ENCODE results near the gene ITLN2. TPM values are rescaled to one million over a fixed set of nuclear protein-coding genes. Genes with fewer than 3 reads are reported as not detected.

The ITLN2 gene
- total and polyA plus RNA-seq, 2 of the 8 experiments (the other 6 are each of a cell fraction or from before 2014, with no cell fraction given), result 4.7 to 6.3 TPM

GRCh38 chr1:160904783-160905616 lies 49.6 kb downstream of the ITLN2 start (continued):
- TF ChIP-seq, protein P1, sequence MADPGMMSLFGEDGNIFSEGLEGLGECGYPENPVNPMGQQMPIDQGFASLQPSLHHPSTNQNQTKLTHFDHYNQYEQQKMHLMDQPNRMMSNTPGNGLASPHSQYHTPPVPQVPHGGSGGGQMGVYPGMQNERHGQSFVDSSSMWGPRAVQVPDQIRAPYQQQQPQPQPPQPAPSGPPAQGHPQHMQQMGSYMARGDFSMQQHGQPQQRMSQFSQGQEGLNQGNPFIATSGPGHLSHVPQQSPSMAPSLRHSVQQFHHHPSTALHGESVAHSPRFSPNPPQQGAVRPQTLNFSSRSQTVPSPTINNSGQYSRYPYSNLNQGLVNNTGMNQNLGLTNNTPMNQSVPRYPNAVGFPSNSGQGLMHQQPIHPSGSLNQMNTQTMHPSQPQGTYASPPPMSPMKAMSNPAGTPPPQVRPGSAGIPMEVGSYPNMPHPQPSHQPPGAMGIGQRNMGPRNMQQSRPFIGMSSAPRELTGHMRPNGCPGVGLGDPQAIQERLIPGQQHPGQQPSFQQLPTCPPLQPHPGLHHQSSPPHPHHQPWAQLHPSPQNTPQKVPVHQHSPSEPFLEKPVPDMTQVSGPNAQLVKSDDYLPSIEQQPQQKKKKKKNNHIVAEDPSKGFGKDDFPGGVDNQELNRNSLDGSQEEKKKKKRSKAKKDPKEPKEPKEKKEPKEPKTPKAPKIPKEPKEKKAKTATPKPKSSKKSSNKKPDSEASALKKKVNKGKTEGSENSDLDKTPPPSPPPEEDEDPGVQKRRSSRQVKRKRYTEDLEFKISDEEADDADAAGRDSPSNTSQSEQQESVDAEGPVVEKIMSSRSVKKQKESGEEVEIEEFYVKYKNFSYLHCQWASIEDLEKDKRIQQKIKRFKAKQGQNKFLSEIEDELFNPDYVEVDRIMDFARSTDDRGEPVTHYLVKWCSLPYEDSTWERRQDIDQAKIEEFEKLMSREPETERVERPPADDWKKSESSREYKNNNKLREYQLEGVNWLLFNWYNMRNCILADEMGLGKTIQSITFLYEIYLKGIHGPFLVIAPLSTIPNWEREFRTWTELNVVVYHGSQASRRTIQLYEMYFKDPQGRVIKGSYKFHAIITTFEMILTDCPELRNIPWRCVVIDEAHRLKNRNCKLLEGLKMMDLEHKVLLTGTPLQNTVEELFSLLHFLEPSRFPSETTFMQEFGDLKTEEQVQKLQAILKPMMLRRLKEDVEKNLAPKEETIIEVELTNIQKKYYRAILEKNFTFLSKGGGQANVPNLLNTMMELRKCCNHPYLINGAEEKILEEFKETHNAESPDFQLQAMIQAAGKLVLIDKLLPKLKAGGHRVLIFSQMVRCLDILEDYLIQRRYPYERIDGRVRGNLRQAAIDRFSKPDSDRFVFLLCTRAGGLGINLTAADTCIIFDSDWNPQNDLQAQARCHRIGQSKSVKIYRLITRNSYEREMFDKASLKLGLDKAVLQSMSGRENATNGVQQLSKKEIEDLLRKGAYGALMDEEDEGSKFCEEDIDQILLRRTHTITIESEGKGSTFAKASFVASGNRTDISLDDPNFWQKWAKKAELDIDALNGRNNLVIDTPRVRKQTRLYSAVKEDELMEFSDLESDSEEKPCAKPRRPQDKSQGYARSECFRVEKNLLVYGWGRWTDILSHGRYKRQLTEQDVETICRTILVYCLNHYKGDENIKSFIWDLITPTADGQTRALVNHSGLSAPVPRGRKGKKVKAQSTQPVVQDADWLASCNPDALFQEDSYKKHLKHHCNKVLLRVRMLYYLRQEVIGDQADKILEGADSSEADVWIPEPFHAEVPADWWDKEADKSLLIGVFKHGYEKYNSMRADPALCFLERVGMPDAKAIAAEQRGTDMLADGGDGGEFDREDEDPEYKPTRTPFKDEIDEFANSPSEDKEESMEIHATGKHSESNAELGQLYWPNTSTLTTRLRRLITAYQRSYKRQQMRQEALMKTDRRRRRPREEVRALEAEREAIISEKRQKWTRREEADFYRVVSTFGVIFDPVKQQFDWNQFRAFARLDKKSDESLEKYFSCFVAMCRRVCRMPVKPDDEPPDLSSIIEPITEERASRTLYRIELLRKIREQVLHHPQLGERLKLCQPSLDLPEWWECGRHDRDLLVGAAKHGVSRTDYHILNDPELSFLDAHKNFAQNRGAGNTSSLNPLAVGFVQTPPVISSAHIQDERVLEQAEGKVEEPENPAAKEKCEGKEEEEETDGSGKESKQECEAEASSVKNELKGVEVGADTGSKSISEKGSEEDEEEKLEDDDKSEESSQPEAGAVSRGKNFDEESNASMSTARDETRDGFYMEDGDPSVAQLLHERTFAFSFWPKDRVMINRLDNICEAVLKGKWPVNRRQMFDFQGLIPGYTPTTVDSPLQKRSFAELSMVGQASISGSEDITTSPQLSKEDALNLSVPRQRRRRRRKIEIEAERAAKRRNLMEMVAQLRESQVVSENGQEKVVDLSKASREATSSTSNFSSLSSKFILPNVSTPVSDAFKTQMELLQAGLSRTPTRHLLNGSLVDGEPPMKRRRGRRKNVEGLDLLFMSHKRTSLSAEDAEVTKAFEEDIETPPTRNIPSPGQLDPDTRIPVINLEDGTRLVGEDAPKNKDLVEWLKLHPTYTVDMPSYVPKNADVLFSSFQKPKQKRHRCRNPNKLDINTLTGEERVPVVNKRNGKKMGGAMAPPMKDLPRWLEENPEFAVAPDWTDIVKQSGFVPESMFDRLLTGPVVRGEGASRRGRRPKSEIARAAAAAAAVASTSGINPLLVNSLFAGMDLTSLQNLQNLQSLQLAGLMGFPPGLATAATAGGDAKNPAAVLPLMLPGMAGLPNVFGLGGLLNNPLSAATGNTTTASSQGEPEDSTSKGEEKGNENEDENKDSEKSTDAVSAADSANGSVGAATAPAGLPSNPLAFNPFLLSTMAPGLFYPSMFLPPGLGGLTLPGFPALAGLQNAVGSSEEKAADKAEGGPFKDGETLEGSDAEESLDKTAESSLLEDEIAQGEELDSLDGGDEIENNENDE (IDR thresholded peaks at IDR 0.05; ENCODE audit: insufficient replicate concordance, low read length), result no peak
- TF ChIP-seq SP4 (IDR thresholded peaks at IDR 0.05; ENCODE audit: low read length), result no peak

Measured in H1 (cell line).